ENCODE results near the gene FGD5. TPM values are rescaled to one million over a fixed set of nuclear protein-coding genes. Genes with fewer than 3 reads are reported as not detected.
"Not testable (repeated sequence)": the region's sequence is repeated elsewhere in the genome, so short reads cannot be mapped to it uniquely, and the experiment has no call there.

The FGD5 gene
- total RNA-seq, 1 donor, result 0.10 TPM

GRCh38 chr3:14809611-14810010 is 9.2 kb upstream of the FGD5 start:
- H3K9me3 ChIP-seq (ENCODE audit: low read depth, low read length), result not testable (repeated sequence)
- peaks cover 48% of the 10 kb centered on the region for H3K27me3 ChIP-seq (ENCODE audit: insufficient read depth, low read length)

DNA sequence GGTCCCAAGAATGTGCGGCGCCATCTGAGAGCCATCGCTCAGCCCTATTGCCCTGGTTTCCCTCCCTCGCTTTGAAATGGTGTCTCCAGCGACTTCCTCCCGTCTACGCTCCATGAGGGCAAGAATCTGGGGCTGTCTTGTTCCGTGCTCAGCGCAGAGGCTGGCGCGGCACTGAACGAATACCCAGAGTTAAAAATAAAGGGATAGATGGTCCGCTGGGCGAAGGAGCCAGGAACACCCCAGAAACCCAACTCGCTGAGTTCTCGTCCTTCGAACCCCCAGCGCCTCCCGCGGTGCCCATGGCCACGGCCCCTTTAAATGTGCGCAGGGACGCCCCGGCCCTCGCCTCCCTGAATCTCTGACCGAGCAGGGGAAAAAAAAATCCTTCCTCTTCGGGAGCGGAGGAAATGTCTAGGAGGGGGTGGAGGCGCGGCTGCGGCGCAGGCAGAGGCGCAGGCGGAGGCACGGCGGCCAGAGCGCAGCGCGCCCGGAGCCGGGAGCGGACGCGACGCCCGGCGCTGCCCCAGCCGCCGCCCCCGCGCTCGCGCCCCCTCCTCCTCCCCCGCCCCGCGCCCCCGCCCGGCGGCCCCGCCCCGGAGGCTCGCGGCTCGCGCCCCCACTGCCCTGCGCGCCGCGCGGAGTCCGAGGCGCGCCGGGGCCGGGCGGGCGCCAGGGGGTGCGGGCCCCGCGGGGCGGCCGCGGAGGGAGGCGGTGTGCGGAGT is 8.5 kb upstream of the FGD5 start:
- Histone ChIP-seq H3K27me3 (ENCODE audit: insufficient read depth, low read length) (peaks cover 50% of the 10 kb centered on the region), H3K4me3 (ENCODE audit: low read length) (no peak overlapping the region), H3K4me1 (ENCODE audit: insufficient read depth, low read length) (no peaks in the 10 kb centered on the region), H3K9me3 (ENCODE audit: low read depth, low read length) (no peaks in the 10 kb centered on the region)

More at GRCh38 chr3:14809611-14810010, 9.2 kb upstream of the FGD5 start:
- H3K4me1 ChIP-seq (ENCODE audit: insufficient read depth, low read length); H3K4me3 ChIP-seq (ENCODE audit: low read length): not testable (repeated sequence)

DNA sequence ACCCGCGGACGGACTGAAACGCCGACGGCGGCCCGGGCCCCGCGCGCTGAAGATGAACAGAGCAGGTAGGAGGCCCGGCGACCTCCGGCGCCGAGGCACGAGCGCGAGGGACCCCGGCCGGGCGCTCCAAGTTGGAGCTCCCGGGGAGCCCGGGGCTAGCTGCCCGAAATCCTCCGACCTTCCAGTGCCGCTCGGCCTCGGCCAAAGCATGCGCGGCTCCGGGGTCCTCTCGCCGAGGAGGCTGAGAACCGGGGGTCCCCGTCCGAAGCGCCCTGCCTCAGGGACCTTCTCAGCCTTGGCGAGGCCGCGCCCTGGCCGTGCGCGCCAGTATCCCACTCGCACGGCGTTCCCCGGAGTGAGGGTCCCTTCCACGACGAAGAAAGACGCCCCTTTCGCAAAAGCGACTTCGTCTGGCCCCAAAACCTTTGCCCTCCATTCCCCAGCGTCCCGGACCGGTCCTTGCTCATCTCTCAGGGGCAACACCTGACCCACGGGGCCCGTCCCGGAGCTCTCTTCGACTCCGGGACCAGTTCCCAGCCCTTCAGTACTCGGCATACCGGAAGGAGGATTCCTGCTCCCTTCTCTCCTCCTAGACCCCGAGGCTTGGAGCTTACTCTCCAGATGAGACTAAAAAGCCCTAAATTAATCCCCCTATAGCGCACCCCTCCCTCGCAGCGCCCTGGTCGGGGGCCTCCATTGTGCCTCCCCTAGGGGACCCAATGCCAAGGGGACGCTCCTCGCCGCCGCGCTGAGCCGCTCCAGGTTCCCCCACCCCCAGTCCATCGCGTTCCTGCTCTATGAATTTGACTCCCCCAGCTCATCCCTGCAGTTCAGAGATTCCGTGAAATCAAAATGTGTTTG is 7.7 kb upstream of the FGD5 start:
- Histone ChIP-seq H3K4me1 (ENCODE audit: insufficient read depth, low read length) (no peaks in the 10 kb centered on the region), H3K9me3 (ENCODE audit: low read depth, low read length) (no peaks in the 10 kb centered on the region), H3K4me3 (ENCODE audit: low read length) (no peak overlapping the region), H3K27me3 (ENCODE audit: insufficient read depth, low read length) (peaks cover 50% of the 10 kb centered on the region)

DNA sequence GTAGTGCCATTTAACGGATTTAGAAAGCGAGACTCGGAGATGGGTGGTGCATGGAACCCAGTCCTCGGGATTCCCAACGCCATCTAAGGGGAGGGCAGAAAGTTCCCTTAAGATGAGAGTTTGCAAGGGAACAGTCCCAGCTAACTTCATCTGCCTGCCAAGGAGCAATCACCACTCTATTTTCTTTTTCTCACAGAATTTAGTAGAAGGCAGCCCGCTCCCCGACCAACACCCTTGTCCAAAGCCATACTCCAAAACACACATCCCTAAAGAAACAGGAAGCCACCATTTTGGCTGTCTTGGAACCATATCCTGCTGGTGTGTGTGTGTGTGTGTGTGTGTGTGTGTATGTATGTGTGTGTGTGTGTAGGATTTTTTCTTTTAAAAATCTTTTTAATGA is 7.1 kb upstream of the FGD5 start:
- no peaks in the 10 kb centered on the region for H3K9me3 ChIP-seq (ENCODE audit: low read depth, low read length)
- no peak overlapping the region for H3K4me3 ChIP-seq (ENCODE audit: low read length)
- no peaks in the 10 kb centered on the region for H3K4me1 ChIP-seq (ENCODE audit: insufficient read depth, low read length)
- peaks cover 50% of the 10 kb centered on the region for H3K27me3 ChIP-seq (ENCODE audit: insufficient read depth, low read length)

DNA sequence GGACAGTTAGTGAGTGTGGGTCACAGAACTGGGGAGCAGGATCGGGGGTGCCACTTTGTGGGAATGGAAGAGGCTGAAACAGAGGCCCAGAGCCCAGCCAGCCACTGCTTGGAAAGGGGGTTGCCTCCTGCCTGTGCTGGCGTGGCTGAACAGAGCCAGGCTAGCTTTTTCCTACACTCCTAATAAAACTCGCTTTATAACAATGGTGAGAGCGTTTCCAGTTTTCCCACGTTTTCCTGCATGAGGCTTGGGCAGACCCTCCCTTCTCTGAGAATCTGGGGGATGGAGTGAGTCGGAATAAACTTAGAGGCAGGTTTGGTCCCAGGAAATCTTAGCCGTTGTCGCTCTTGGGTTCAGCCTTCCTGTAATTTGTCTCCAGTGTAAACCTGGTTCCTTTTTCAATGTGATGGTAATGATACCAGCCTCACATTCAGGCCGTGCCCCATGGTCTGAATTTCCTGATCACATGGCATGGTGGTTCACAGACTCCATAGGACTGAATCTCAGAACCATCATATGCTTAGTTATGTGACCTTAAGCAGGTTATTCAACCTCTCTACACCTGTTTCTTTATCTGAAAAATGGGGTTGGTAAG is 6.5 kb upstream of the FGD5 start:
- H3K9me3 ChIP-seq (ENCODE audit: low read depth, low read length), result no peaks in the 10 kb centered on the region
- H3K4me1 ChIP-seq (ENCODE audit: insufficient read depth, low read length), result no peaks in the 10 kb centered on the region
- no peak overlapping the region for H3K4me3 ChIP-seq (ENCODE audit: low read length)
- H3K27me3 ChIP-seq (ENCODE audit: insufficient read depth, low read length), result peaks cover 50% of the 10 kb centered on the region

DNA sequence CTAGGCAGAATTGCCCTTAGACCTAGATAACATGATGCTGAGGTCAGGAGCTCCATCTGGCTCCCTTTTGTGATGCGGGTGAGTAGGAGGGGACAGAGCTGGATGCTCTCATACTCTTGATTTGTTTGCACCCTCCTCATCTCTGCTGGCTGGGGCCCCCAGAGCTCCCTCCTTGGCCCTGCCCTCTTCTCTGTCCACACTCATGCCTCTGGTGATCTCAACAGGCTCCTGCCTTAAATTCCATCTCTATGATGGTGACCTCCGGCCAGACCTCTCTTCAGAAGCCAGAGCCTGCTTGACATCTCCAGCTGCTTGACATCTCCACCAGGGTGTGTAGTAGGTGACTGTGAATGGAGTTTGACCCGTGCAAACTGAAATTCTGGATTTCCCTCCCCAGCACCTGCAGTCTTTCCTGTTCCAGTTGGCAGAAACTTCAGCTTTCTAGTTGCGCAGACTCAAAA is 4.3 kb upstream of the FGD5 start:
- H3K4me1 ChIP-seq (ENCODE audit: insufficient read depth, low read length), result no peaks in the 10 kb centered on the region
- peaks cover 39% of the 10 kb centered on the region for H3K27me3 ChIP-seq (ENCODE audit: insufficient read depth, low read length)
- H3K9me3 ChIP-seq (ENCODE audit: low read depth, low read length), result no peaks in the 10 kb centered on the region
- H3K4me3 ChIP-seq (ENCODE audit: low read length), result no peak overlapping the region

- Histone ChIP-seq H3K4me3 (ENCODE audit: low read length) (no peak overlapping the region), H3K4me1 (ENCODE audit: insufficient read depth, low read length) (no peaks in the 10 kb centered on the region), H3K9me3 (ENCODE audit: low read depth, low read length) (no peaks in the 10 kb centered on the region), H3K27me3 (ENCODE audit: insufficient read depth, low read length) (peaks cover 25% of the 10 kb centered on the region)
These were observed 2.4 kb upstream of the FGD5 start for GRCh38 chr3:14816359-14816758.

DNA sequence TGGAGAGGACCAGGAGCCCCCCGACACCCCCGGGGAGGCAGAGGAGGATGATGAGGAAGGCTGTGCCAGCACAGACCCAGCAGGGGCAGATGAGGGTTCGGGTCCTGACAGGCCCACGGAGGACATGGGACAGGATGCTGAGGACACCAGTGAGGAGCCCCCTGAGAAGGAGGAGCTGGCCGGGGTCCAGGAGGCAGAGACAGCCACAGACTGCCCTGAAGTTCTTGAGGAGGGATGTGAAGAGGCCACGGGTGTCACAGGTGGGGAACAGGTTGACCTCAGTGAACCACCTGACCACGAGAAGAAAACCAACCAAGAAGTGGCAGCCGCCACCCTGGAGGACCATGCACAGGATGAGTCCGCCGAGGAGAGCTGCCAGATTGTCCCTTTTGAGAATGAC is 909 bp downstream of the FGD5 start:
- Histone ChIP-seq H3K9me3 (ENCODE audit: low read depth, low read length) (no peaks in the 10 kb centered on the region), H3K27me3 (ENCODE audit: insufficient read depth, low read length) (peaks cover 1% of the 10 kb centered on the region)

GRCh38 chr3:14820156-14820555 is 1.4 kb downstream of the FGD5 start:
- Histone ChIP-seq H3K27me3 (ENCODE audit: insufficient read depth, low read length) (no peaks in the 10 kb centered on the region), H3K4me1 (ENCODE audit: insufficient read depth, low read length) (peaks cover 18% of the 10 kb centered on the region), H3K9me3 (ENCODE audit: low read depth, low read length) (no peaks in the 10 kb centered on the region), H3K4me3 (ENCODE audit: low read length) (no peak overlapping the region)

More for the DNA sequence above, 909 bp downstream of the FGD5 start:
- Histone ChIP-seq H3K4me1 (ENCODE audit: insufficient read depth, low read length) (peaks cover 18% of the 10 kb centered on the region), H3K4me3 (ENCODE audit: low read length) (no peak overlapping the region)

GRCh38 chr3:14821151-14821550 is 2.4 kb downstream of the FGD5 start:
- Histone ChIP-seq H3K9me3 (ENCODE audit: low read depth, low read length) (no peaks in the 10 kb centered on the region), H3K4me3 (ENCODE audit: low read length) (no peak overlapping the region), H3K4me1 (ENCODE audit: insufficient read depth, low read length) (peaks cover 18% of the 10 kb centered on the region), H3K27me3 (ENCODE audit: insufficient read depth, low read length) (no peaks in the 10 kb centered on the region)

- H3K9me3 ChIP-seq (ENCODE audit: low read depth, low read length), result no peaks in the 10 kb centered on the region
- H3K27me3 ChIP-seq (ENCODE audit: insufficient read depth, low read length), result no peaks in the 10 kb centered on the region
- H3K4me3 ChIP-seq (ENCODE audit: low read length), result no peak overlapping the region
- H3K4me1 ChIP-seq (ENCODE audit: insufficient read depth, low read length), result peaks cover 18% of the 10 kb centered on the region
These were observed 3.4 kb downstream of the FGD5 start for GRCh38 chr3:14822134-14822533.

DNA sequence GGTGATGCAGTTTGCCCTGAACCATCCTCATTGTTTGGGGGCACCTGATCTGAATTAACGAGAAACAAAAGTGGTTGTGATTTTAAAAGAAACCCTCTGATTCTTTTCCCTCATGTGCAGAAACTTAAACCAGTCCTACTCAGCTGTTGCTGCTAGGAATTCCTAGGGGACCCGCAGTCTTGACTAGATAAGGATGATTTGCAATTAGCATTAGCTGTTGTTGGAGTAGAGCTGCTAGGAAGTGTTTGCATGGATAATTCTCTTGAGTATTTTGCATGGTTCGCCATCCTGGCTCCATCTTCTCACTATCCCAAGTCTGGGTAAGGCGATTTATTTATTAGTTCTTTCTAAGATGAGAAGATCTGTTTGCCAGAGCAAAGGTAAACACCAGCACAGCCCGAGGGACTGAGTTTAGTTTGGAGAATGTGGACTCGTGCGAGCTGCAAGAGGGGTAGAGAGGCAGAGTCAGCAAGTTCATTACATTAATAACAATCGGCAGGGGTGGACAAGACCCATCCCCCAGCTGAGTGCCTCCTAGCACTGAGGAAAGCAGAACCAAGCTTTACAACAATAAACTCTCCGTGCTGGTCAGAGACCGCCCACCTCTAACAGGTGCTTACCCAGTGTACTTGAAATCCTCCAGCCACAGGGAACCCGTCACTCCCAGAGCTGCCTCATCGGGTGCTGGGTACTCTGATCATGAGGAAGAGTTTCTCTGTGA is 4.1 kb downstream of the FGD5 start:
- Histone ChIP-seq H3K27me3 (ENCODE audit: insufficient read depth, low read length) (no peaks in the 10 kb centered on the region), H3K4me3 (ENCODE audit: low read length) (no peak overlapping the region), H3K4me1 (ENCODE audit: insufficient read depth, low read length) (peaks cover 18% of the 10 kb centered on the region), H3K9me3 (ENCODE audit: low read depth, low read length) (no peaks in the 10 kb centered on the region)

DNA sequence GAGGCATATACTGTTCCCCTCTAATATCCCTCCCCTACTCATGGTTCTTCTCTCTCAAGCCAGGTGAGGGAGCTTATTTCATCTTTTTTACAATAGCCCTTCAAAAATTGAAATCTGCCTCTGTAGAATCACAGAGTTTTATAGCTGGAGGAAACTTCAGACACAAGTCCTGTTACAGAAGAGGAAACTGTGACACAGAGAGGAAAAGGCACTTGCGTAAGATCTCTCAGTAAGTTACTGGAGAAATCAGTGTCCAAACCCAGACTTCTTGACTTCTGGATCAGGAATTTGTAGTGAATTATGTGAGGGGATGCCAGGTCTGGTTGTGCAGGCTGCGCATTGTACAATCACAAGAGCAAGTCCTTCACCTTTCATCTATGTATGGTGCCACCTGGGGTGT is 4.6 kb downstream of the FGD5 start:
- Histone ChIP-seq H3K9me3 (ENCODE audit: low read depth, low read length) (no peaks in the 10 kb centered on the region), H3K4me3 (ENCODE audit: low read length) (no peak overlapping the region), H3K4me1 (ENCODE audit: insufficient read depth, low read length) (peaks cover 18% of the 10 kb centered on the region), H3K27me3 (ENCODE audit: insufficient read depth, low read length) (no peaks in the 10 kb centered on the region)

DNA sequence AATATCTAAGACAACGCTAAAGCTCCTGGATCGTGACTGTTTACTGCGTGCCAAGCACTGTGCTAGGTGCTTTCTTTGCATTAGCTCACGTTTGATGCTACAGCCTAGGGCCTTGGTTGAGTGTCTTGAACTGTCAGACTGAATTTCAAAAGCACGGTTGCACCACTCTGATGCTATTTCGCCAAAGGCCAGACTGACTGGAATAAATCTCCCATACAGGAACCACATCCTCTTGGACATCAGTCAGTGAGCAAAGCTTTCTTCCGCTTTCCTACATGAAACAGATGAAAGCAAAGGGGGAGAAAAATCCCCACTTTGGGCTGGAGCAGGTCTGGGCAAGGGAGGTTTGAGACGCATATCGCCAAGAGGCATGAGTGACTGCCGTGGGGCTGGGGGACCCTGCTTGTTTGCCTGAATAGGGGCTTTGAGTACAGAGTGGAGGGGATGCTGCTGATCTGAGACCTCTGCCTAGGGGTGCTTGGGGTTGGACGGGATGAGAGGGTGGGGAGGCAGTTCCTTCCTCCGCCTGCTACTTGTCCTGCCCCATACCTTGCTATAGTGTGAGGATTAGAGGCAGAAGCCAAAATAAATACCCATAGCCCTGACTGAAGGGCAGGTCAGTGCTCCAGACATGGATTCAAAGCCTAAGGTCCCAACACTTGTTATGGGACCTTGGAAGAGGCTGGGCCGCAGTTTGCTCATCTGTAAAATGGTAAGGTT is 5.3 kb downstream of the FGD5 start:
- no peaks in the 10 kb centered on the region for H3K9me3 ChIP-seq (ENCODE audit: low read depth, low read length)
- no peak overlapping the region for H3K4me3 ChIP-seq (ENCODE audit: low read length)
- no peaks in the 10 kb centered on the region for H3K27me3 ChIP-seq (ENCODE audit: insufficient read depth, low read length)
- peaks cover 18% of the 10 kb centered on the region for H3K4me1 ChIP-seq (ENCODE audit: insufficient read depth, low read length)
